HG02852 (cell line): ENCODE results near the gene DUSP28.
"Not testable (repeated sequence)": the region's sequence is repeated elsewhere in the genome, so short reads cannot be mapped to it uniquely, and the experiment has no call there.

Experiments
- ATAC-seq: cut with Tn5 transposase; IDR thresholded peaks from one replicate; pipeline ENCODE4 v1.9.1; 2021; ENCODE audit warnings: mild to moderate bottlenecking, moderate library complexity; ENCODE audit not compliant: unreplicated experiment

Gene DUSP28

DNA sequence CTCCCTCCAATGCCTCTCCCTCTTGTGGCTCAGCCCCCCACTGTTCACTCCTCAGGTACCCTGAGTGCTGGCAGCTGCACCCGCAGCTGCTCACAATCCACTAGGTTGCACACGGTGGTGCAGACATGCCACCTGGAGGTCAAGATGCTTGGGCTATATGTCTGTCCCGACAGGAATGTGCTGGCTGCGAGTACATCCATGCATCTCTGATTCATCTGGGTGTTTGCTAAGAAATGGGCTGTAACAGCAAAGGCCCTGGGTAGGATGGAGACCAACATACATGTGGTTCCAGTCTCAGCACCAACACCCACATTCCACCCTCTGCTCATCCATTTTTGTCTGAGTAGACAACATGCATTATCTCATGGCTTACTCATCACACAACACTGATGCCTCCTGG is 33.6 kb upstream of the DUSP28 start:
- no peak for ATAC-seq

DNA sequence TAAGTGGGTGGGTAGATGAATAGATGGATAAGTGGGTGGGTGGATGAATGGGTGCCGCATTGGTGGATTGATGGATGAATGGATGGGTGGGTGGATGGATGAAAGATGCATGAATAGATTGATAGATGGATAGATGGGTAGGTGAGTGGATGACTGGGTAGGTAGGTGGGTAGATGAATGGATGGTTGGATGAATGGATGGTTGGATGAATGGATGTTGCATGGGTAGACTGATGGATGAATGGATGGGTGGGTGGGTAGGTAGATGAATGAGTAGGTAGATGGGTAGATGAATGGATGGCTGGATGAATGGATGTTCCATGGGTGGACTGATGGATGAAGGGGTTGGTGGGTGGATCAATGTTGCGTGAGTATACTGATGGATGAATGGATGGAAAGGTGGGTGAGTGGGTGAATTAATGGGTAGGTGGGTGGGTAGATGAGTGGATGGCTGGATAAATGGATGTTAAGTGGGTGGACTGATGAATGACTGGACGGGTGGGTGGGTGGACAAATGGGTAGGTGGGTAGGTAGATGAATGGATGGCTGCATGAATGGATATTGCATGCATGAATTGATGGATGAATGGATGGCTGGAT is 32.9 kb upstream of the DUSP28 start:
- ATAC-seq = no peak

DNA sequence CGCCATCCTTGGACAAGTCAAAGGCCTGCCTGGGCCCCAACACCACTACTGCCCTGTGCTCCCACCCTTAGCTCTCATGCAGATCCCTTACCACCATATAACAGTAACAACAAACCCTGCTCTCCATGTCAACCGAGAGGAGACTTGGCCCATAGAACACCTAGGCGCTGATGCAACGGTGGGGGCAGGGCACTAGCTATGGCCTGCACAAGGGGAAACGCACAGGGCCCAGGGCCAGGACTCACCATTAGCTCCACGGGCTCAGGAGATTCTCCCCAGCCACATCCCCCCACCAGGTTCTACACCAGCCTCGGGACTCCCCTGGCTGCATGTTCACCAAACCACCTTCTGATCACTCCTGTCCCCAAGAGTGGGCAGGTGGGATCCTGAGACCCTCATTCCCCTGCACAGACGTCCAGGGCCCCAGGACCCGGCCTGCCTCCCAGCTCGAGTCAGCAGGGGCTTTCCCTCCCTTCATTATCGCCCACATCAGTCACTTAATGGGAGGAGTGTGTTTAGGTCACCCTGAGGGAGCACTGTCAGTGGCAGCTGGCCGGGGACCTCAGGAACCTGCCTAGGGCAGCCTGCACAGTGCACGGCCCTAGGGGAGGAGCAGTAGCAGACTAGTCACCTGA is 31.6 kb upstream of the DUSP28 start:
- no peak for ATAC-seq

DNA sequence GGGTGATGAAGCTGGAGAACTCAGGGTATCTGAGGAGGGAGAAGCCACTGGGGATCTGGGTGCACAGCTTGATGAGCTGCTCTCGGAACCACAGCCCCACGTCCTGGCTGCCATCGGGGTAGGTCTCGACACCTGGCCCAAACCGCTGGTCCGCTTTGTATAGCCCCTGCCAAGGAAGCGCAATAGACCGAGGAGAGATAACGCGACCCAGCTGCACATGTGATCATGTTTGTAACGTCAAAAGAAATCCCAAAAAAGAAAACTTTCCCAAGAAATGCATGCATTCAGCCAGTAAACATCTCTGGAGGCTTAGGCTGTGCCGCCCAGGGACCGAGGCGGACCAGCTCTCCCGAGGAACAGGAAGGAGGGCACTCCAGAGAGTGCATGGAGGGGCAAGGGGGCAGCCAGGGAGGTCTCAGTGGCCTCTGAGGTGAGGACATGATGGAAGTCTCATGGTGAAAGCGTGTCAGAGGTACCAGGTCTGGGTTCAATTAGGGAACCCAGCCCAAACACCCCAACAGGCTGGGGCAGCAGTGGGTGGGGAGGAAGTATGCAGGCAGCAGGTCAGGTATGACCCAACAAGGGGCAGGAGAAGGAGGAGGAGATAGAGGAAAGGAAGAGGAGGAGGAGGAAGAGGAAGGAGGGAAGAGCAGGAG is 30.7 kb upstream of the DUSP28 start:
- ATAC-seq = no peak

DNA sequence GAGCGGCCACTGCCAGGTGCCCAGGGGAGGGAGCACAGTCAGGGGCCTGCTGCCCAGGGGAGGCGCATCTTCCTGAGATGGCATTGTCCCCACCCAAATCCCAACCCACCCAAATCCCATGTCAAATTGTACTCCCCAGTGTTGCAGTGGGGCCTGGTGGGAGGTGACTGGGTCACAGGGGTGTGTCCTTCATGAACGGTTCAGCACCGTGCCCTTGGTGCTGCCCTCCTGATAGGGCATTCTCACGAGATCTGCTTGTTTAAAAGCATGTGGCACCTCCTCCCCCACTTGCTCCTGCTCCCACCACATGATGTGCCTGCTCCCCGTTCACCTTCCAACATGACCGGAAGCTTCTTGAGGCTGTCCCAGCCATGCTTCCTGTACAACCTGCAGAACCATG is 30.0 kb upstream of the DUSP28 start:
- no peak for ATAC-seq

DNA sequence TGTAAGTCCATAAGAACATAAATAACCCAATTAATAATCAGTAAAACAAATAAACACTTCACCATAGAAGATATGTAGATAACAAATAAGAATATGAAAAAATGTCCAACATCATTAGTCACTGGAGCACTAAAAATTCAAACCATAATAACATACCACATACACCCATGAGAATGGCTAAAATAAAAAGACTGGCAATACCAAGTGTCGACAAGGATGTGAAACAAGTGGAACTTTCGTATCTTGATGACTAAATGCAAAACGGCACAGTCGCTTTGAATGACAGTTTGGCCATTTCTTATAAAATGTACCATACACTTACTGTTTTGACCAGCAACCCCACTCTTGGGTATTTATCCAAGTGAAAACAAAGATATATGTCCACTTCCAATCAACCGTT is 29.1 kb upstream of the DUSP28 start:
- ATAC-seq = no peak

DNA sequence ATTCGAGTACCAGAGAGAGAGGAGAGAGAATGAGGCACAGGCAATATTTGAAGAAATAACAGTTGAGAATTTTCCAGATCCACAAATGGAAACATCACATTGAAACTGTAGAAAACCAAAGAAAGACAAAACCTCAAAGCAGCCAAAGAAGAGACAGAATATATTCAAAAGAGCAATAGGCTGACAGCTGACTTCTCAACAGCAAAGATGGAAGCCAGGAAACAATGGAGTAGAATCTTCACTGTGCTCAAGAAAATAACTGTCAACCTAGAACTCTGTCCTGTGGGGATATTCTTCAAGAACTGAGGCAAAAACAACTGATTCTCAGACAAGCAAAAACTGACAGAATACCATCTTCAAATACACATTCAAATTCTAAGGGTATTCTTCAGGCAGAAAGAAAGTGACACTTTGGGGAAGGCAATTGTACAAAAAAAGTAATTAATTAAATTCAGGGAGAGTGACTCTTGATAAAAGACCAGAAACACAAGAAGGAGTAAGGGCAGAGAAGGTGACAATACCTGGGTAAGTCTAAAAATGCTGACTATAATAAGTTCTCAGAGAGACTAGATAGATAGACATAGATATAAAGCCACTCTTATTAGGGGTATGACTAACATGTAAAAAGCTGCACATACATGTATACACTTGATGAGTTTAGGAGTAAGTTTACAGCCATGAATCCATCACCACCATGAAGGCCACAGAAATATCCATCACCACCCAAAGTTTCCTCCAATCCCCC is 28.0 kb upstream of the DUSP28 start:
- no peak for ATAC-seq

DNA sequence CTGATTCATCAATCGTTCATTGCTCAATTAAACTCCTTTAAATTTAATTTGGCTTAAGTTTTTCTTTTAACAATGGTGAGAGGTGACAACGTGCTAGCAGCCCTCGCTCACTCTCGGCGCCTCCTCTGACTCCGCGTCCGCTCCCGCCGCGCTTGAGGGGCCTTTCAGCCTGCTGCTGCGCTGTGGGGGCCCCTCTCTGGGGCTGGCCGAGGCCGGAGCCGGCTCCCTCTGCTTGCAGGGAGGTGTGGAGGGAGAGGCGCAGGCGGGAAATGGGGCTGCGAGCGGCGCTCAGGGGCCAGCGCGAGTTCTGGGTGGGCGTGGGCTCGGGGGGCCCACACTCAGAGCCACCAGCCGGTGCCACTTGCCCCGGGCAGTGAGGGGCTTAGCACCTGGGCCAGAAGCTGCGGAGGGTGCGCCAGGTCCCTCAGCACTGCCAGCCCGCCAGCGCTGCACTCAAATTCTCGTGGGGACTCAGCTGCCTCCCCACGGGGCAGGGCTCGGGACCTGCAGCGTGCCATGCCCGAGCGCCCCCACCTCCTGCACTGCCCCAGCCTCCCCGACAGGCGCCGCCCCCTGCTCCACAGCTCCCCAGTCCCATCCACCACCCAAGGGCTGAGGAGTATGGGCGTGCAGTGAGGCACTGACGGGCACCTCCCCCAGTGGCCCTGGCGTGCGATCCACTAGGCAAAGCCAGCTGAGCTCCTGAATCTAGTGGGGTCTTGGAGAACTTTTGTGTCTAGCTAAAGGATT is 22.0 kb upstream of the DUSP28 start:
- ATAC-seq = no peak

DNA sequence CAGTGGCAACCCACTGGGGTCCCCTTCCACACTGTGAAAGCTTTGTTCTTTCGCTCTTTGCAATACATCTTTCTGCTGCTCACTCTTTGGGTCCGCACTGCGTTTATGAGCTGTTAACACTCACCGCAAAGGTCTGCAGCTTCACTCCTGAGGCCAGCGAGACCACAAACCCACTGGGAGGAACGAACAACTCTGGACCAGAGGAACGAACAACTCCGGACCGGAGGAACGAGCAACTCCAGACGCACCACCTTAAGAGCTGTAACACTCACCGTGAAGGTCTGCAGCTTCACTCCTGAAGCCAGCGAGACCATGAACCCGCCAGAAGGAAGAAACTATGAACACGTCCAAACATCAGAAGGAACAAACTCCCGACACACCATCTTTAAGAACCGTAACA is 21.1 kb upstream of the DUSP28 start:
- not testable (repeated sequence) for ATAC-seq

DNA sequence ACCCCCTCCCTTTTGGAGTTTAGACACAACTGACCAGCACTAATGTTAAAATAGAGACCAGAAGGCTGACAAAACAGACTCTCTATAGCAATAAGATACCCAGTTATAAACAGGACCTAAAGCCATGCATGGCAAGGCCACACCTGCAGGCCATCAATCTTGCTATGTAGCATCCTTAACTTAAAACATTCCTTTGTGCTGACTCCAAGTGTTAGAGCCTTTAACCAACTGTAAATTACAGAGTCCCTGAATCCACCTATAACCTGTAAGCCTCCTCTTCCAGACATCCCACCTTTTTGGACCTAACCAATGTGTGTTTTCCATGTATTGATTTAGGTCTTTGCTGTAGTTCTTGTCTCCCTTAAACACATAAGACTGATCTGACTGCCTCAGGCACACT is 20.3 kb upstream of the DUSP28 start:
- ATAC-seq = no peak

DNA sequence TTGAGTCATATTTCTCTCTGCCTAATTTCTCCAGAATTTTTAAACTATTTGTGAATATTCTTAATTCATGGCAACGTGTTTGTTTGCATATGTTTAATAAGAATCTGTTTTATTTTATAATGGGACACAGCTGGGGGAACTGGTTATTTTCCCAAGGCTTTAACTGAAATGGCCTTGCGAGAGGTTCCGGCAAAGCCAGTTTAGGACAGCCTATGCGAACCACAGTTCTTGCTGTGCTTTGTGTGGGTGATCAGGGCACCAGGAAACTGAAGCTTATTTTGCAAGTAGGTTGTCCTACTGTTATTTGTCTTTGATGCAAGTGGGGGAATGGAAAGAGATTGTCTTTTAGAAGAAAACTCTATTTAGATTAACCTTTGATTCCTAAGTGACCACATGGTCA is 8.9 kb upstream of the DUSP28 start:
- no peak for ATAC-seq

DNA sequence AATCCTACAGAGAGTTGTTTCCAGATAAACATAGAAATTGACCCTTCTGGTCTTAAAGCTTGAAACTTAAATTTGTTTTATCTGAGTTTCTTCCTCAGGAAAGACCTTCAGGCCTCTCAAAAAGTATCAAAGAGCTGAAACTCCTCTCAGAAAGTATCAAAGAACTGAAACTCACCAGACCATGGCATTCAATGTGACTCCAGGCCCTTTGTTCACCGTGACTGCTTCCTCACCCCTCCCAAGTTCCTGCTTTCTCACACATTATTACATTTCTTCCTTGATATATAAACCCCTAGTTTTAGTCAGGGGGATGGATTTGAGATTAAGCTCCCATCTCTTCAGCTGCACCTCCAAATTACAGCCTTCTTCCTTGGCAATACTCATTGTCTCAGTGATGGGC is 8.3 kb upstream of the DUSP28 start:
- ATAC-seq = no peak

DNA sequence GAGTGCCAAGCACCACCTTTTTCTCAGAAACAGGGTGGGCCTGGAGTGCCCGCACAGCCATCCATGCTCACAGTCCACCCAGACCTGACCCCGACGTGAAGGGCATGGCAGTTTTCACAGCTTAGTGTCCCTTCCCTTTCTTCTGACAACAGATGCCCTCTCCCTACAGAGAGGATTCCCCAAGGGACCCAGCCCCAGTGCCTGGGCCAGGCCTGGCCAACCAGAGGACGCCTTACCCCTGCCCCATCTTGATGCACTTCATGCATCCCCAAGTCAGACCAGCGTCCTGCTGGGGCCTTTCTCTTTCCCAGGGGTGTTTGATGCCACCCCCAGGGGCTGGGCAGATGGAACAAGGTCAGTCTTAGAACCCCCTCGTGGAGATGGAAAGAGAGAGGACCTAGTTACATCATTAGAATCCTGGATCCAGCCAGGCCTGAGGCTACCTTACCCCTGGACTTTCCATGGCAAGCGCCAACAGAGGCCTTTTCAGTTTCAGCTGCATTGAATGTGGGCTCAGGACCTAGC is 6.1 kb upstream of the DUSP28 start:
- ATAC-seq = no peak

DNA sequence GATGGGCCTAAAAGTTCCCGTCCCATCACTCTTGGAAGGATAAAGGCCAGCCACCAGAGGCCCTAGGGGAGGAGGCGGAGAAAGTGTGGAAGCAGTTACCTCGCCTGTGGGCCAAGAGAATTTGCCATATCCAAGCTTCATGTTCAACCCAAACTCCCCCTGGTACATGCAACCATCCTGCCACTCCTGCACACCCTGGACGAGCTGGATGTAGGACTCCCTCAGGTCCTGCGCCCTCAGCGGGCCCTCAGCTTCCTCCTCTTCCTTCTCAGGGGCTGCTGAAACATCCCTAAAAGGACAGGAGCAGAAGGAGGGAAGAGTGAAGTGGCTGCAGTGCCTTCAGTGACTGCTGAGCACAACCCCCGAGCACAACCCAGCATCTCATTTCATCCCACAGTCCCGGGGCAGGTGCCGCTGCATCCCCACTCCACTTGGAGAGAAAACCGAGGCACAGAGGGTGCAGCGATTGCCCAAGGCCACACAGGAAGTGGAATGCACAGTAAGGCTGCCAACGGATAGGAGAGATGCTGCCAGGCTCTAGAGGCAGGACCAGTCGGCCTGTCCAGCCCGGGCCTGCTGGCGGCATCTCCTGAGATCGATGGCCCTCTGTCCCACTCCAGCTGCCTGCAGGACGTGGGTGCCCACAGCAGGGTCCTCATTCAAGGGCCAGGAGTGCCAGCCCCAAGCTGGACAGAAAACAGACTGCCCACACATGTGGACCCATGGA is 5.2 kb upstream of the DUSP28 start:
- ATAC-seq = no peak

DNA sequence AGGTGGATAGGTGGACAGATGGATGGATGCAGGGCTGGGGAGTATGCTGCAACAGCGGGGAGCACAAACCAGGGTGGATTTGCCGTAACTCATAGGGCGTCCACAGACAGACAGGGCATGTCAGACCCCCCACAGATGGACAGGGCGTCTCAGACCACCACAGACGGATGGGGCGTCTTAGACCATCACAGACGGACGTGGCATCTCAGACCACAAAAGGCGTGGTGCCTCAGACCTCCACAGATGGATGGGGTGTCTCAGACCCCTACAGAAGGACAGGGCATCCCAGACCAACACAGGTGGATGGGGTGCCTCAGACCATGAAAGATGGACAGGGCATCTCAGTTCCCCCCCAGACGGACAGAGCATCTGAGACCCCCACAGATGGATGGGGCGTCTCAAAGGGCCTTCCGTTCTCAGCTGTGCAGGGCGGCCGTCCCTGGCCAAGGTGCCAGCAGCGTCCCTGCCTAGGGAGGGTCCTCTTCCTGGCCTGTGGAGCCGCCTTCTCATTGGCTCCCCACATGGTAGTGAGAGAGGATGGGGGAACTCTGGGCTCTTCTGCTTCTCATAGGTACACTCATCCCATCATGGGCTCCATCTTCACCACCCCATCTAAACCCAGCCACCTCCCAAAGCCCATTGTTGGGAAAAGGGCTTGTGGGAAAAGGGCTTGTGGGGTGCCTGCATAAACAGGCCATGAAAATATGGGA is 4.5 kb upstream of the DUSP28 start:
- no peak for ATAC-seq

DNA sequence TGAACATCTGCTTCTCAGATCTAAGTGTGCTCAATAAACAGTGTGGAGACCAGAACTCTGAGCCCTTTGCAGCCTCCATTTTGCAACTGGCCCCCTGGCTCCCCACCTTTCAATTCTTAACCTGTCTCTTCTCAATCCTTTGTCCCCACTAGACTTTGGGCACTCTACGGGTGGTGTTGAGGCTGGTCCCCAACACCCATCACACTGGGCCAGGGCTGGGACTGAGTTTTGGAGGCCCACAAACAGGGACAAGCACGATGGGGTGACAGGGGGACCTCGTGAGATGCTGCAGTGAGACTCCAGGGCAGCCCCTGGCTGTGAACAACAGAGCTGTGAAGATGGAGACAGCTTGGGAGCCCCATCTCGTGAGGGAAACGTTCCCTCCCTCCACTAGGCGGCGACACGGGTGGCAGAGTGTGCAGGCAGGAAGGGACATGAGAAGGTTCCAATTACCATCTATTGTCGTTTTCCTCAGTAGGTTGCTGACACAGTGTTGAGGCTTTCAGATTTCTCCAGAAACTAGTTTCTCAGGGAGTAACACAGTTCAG is 3.5 kb upstream of the DUSP28 start:
- no peak for ATAC-seq

DNA sequence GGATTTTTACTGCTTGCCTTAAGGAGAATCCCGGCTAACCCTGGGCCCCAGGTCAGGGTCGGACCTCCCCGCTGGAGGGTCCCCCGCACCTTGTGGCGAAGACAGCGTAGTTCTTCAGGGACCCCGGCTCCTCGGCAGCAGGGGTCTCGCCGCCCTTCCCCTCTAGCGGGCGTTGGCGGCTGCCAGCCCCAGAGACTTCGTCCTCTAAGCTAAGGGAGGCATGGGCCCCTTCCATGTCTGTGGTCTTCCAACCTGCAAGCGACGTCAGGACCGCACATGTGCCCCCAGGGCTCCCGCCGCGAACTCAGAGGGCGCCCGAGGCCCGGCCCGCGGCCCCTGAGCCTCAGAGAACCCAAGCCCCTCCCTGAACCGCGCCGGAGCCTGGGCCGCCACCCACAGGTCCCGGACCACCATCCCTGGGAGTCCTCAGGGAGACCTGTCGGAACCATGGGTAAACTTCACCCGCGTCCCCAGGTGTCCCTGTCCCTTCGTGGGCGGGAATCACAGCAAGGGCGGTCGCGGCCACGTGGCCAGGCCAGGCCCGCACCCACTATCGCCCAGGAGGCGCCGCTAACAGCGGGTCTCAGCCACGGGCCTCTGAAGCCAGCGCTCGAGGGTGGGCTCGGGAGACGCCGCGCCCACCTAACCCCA is 2.9 kb upstream of the DUSP28 start:
- no peak for ATAC-seq

DNA sequence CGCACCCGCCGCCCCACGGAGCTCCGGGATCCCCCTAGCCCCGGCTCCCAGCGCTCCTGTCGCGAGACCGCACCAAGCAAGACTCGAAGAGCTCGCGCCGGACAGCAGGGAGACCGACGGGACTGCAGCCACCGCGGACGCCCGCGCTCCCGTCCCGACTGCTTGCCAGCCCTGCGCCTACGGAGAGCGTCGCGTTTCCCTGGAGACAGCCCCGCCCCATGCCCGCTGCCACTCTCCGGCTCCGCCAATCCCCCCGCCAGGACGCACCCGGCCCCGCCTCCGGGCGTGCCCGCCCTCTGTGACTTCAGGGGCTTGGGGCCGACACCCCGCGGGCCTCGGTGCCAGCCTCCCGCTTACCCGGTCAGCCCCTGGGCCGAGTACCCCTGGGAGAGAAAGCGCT is 2.3 kb upstream of the DUSP28 start, which contains the start of gene ANKMY1:
TSS of gene ANKMY1 (minus strand) at position 181 of the 400 bp plus-strand sequence. CDS start 653 bp downstream, outside the sequence.
- ATAC-seq = no peak
